ENCODE measurements around the gene CSRP1. TPM values are rescaled to one million over a fixed set of nuclear protein-coding genes. Genes with fewer than 3 reads are reported as not detected.

CSRP1 gene
- total and polyA plus RNA-seq, 9 of the 15 experiments (the other 6 are each of a cell fraction or from before 2014, with no cell fraction given): 6.8 to 39.4 (median 23.7) TPM

- no peak for TF ChIP-seq CHD7 (IDR thresholded peaks at IDR 0.05; ENCODE audit: low read depth, low read length)
- no peak for TF ChIP-seq RBM39 (optimal IDR thresholded peaks at IDR 0.05; ENCODE audit: low read depth, low read length)
- no peak for TF ChIP-seq SUPT5H (IDR thresholded peaks at IDR 0.05)
- TF ChIP-seq THRAP3 (IDR thresholded peaks at IDR 0.05; ENCODE audit: borderline replicate concordance): no peak
- no peak for TF ChIP-seq POLR2AphosphoS2 (IDR thresholded peaks at IDR 0.05; ENCODE audit: low read length)
- no peak for TF ChIP-seq HMGN3 (IDR thresholded peaks at IDR 0.05; ENCODE audit: borderline replicate concordance, extremely low read depth, insufficient read length, low read depth, low read length)
- TF ChIP-seq MEF2D (tag; conservative IDR thresholded peaks at IDR 0.05; ENCODE audit: low read depth): no peak
- no peak for TF ChIP-seq XRCC4 (IDR thresholded peaks at IDR 0.05; ENCODE audit: extremely low read depth, insufficient read depth, insufficient read length)
- no peak for TF ChIP-seq ZBTB2 (IDR thresholded peaks at IDR 0.05)
- no peak for TF ChIP-seq FOSL1 (tag; conservative IDR thresholded peaks at IDR 0.05)
- no peak for TF ChIP-seq ZFP91 (CRISPR knock-in tag; IDR thresholded peaks at IDR 0.05)
- no peak for TF ChIP-seq SREBF2 (CRISPR knock-in tag; IDR thresholded peaks at IDR 0.05)
- TF ChIP-seq COPS2 (conservative IDR thresholded peaks at IDR 0.05): no peak
- no peak for TF ChIP-seq SRF (CRISPR knock-in tag; IDR thresholded peaks at IDR 0.05)
Observed at GRCh38 chr1:201530741-201531531, 24.0 kb upstream of the CSRP1 start (continued).
